ENCODE results near the gene SRRM5. TPM values are rescaled to one million over a fixed set of nuclear protein-coding genes. Genes with fewer than 3 reads are reported as not detected.

The SRRM5 gene
- total RNA-seq, 1 donor from 2014 or later, result 0.23 TPM

DNA sequence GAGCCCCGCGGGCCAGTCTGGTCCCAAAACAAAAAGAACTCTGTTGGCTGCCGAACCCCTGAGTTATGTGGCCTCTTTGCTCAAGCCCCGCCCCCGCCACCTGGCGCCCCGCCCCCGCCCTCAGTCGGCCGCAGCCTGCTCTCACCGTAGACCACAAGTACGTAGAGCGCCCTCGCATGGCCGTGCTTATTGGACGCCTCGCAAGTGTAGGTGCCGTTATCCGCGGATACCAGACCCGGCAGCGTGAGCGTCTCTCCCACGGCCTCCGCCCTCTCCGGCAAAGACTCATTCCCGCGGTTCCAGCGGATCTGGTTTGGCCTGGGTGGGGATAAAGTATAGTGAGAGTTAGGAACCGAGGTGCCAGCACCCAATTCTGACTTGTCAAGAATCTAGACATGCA, 13.0 kb downstream of the SRRM5 start:
- TF ChIP-seq, protein P1, sequence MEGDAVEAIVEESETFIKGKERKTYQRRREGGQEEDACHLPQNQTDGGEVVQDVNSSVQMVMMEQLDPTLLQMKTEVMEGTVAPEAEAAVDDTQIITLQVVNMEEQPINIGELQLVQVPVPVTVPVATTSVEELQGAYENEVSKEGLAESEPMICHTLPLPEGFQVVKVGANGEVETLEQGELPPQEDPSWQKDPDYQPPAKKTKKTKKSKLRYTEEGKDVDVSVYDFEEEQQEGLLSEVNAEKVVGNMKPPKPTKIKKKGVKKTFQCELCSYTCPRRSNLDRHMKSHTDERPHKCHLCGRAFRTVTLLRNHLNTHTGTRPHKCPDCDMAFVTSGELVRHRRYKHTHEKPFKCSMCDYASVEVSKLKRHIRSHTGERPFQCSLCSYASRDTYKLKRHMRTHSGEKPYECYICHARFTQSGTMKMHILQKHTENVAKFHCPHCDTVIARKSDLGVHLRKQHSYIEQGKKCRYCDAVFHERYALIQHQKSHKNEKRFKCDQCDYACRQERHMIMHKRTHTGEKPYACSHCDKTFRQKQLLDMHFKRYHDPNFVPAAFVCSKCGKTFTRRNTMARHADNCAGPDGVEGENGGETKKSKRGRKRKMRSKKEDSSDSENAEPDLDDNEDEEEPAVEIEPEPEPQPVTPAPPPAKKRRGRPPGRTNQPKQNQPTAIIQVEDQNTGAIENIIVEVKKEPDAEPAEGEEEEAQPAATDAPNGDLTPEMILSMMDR (IDR thresholded peaks at IDR 0.05; ENCODE audit: insufficient read depth, low read depth, low read length), result no peak
- no peak for TF ChIP-seq EZH2 (IDR thresholded peaks at IDR 0.05; ENCODE audit: insufficient read depth, low read length)
- Histone ChIP-seq H3K9ac (ENCODE audit: low read length) (no peak overlapping the region), H3K9me3 (ENCODE audit: insufficient read depth, low read depth, low read length) (no peaks in the 10 kb centered on the region), H2AFZ (ENCODE audit: low read depth, low read length) (no peak overlapping the region), H3K4me2 (ENCODE audit: low read length) (no peak overlapping the region), H3K79me2 (ENCODE audit: insufficient read depth, low read length) (peaks cover 5% of the 10 kb centered on the region), H3K27ac (ENCODE audit: low read depth, low read length) (no peak overlapping the region), H3K36me3 (ENCODE audit: insufficient read depth, low read length) (no peaks in the 10 kb centered on the region), H3K27me3 (ENCODE audit: insufficient read depth, low read length) (no peaks in the 10 kb centered on the region), H3K4me3 (ENCODE audit: insufficient read depth, low read depth, low read length) (no peak overlapping the region), H4K20me1 (ENCODE audit: insufficient read depth, low read length) (no peaks in the 10 kb centered on the region), H3K4me1 (ENCODE audit: insufficient read depth, low read length) (peaks cover 6% of the 10 kb centered on the region)
- no peak for DNase-seq (ENCODE audit: low read depth)
- FAIRE-seq, result no peak
- no peak overlapping the region for H3K27ac Mint-ChIP-seq (ENCODE audit: unreplicated experiment)
- H3K27me3 Mint-ChIP-seq (ENCODE audit: low read depth, unreplicated experiment), result no peaks in the 10 kb centered on the region
- no peak overlapping the region for H3K4me3 Mint-ChIP-seq (ENCODE audit: unreplicated experiment)
- no peaks in the 10 kb centered on the region for H3K9me3 Mint-ChIP-seq (ENCODE audit: unreplicated experiment)
- H3K36me3 Mint-ChIP-seq (ENCODE audit: low read depth, unreplicated experiment), result peaks cover 1% of the 10 kb centered on the region
- H3K4me1 Mint-ChIP-seq (ENCODE audit: low read depth, unreplicated experiment), result peaks cover 4% of the 10 kb centered on the region

DNA sequence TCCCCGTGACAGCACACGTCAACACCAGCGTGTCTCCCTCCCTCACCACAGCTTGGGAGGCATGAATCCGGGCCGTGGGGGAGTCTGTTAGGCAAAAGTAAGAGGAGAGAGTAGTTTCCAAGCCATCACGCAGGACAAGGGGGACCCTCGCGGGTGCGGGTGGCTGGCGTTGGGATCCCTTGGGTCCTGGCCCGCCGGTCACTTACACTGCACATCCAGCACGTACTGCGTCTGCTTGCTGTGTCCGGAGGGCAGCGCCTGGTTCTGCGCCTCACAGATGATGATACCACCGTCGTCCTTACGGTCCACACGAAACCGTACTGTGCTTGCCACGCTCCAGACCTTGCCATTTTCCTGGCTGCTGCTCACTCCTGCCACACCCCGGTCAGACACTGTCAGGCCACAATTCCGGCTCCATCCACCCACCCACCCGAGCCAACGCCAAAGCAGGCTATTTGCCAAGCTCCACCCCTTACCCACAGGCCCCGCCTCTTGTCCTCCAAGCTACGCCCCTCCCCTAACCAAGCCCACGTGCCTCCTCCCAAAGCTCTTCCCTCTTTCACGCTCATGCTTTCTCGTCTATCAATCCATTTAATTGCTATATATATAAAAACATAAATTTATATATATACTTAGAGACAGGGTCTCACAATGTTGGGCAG, 14.2 kb downstream of the SRRM5 start:
- H3K27ac Mint-ChIP-seq (ENCODE audit: unreplicated experiment), result no peak overlapping the region

DNA sequence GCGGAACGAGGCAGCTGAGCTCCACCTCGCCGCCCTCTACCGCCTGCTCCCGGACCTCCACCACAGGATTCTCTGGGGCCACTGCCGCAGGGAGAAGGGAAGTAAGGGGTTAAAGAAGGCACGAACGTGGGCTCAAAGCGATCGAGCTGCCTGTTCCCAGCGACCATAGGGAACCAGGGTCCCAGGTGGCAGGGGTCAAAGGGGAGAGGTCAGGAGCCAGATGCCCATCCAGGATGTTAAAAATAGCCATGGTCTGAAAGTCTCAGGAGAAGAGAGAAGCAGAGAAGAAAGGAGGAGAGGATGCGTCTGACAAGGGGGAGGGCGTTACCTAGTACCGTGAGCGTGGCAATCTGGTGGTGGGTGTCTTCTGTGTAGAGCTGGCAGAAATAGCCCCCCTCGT, 14.9 kb downstream of the SRRM5 start:
- Histone ChIP-seq H3K4me1 (ENCODE audit: insufficient read depth, low read length) (no peaks in the 10 kb centered on the region), H3K4me3 (ENCODE audit: insufficient read depth, low read depth, low read length) (no peak overlapping the region), H3K4me2 (ENCODE audit: low read length) (no peak overlapping the region), H4K20me1 (ENCODE audit: insufficient read depth, low read length) (no peaks in the 10 kb centered on the region), H3K36me3 (ENCODE audit: insufficient read depth, low read length) (no peaks in the 10 kb centered on the region), H3K27ac (ENCODE audit: low read depth, low read length) (no peak overlapping the region), H3K9me3 (ENCODE audit: insufficient read depth, low read depth, low read length) (no peaks in the 10 kb centered on the region), H3K27me3 (ENCODE audit: insufficient read depth, low read length) (no peaks in the 10 kb centered on the region), H3K79me2 (ENCODE audit: insufficient read depth, low read length) (no peaks in the 10 kb centered on the region), H3K9ac (ENCODE audit: low read length) (no peak overlapping the region), H2AFZ (ENCODE audit: low read depth, low read length) (no peak overlapping the region)
- Mint-ChIP-seq H3K4me3 (ENCODE audit: unreplicated experiment) (no peak overlapping the region), H3K27ac (ENCODE audit: unreplicated experiment) (no peak overlapping the region), H3K9me3 (ENCODE audit: unreplicated experiment) (no peaks in the 10 kb centered on the region), H3K36me3 (ENCODE audit: low read depth, unreplicated experiment) (peaks cover 4% of the 10 kb centered on the region), H3K4me1 (ENCODE audit: low read depth, unreplicated experiment) (no peaks in the 10 kb centered on the region), H3K27me3 (ENCODE audit: low read depth, unreplicated experiment) (no peaks in the 10 kb centered on the region)
- TF ChIP-seq, protein P1 (IDR thresholded peaks at IDR 0.05; ENCODE audit: insufficient read depth, low read depth, low read length), result no peak
- TF ChIP-seq EZH2 (IDR thresholded peaks at IDR 0.05; ENCODE audit: insufficient read depth, low read length), result no peak
- no peak for FAIRE-seq
- no peak for DNase-seq (ENCODE audit: low read depth)

More for the DNA sequence above, 14.2 kb downstream of the SRRM5 start:
- Histone ChIP-seq H3K9ac (ENCODE audit: low read length) (no peak overlapping the region), H3K36me3 (ENCODE audit: insufficient read depth, low read length) (no peaks in the 10 kb centered on the region), H3K27ac (ENCODE audit: low read depth, low read length) (no peak overlapping the region), H2AFZ (ENCODE audit: low read depth, low read length) (no peak overlapping the region), H3K9me3 (ENCODE audit: insufficient read depth, low read depth, low read length) (no peaks in the 10 kb centered on the region), H3K4me1 (ENCODE audit: insufficient read depth, low read length) (no peaks in the 10 kb centered on the region), H3K79me2 (ENCODE audit: insufficient read depth, low read length) (no peaks in the 10 kb centered on the region), H4K20me1 (ENCODE audit: insufficient read depth, low read length) (no peaks in the 10 kb centered on the region), H3K4me2 (ENCODE audit: low read length) (no peak overlapping the region), H3K4me3 (ENCODE audit: insufficient read depth, low read depth, low read length) (no peak overlapping the region), H3K27me3 (ENCODE audit: insufficient read depth, low read length) (no peaks in the 10 kb centered on the region)
- TF ChIP-seq, protein P1 (IDR thresholded peaks at IDR 0.05; ENCODE audit: insufficient read depth, low read depth, low read length), result no peak
- no peak for TF ChIP-seq EZH2 (IDR thresholded peaks at IDR 0.05; ENCODE audit: insufficient read depth, low read length)
- Mint-ChIP-seq H3K4me1 (ENCODE audit: low read depth, unreplicated experiment) (no peaks in the 10 kb centered on the region), H3K4me3 (ENCODE audit: unreplicated experiment) (no peak overlapping the region), H3K27me3 (ENCODE audit: low read depth, unreplicated experiment) (no peaks in the 10 kb centered on the region), H3K9me3 (ENCODE audit: unreplicated experiment) (no peaks in the 10 kb centered on the region), H3K36me3 (ENCODE audit: low read depth, unreplicated experiment) (peaks cover 4% of the 10 kb centered on the region)
- FAIRE-seq, result no peak
- no peak for DNase-seq (ENCODE audit: low read depth)
